Right atrium auricular region (tissue), 2 donors: Measurements from ENCODE around the gene FHIT. TPM values are rescaled to one million over a fixed set of nuclear protein-coding genes. Genes with fewer than 3 reads are reported as not detected.

Experiments used
- DNase-seq: peaks from one replicate; pipeline ENCODE4 v3.0.0-alpha.2; 2019; ENCODE audit warnings: low spot score
- H3K27ac ChIP-seq, 2 donors: fragments of 200-600 bp; sonication (generic); 1 replicate in 1 of 2; 2 replicates in 1 of 2; pipeline ENCODE4 v1.5.1; 2016 to 2019
- H3K27me3 ChIP-seq, 2 donors: fragments of 200-600 bp; sonication (generic); one replicate each; pipeline versions ENCODE4 v1.5.1 to v1.6.0; 2017 to 2019
- H3K36me3 ChIP-seq: fragments of 200-600 bp; sonication (generic); one replicate; pipeline ENCODE4 v1.5.1; 2016
- H3K4me1 ChIP-seq, 2 donors: fragments of 200-600 bp; sonication (generic); one replicate each; pipeline versions ENCODE4 v1.5.1 to v1.6.0; 2017 to 2019
- H3K4me3 ChIP-seq, 2 donors: fragments of 200-600 bp; sonication (generic); 1 replicate in 1 of 2; 2 replicates in 1 of 2; pipeline ENCODE4 v1.5.1; 2017 to 2019; ENCODE audit warnings: mild to moderate bottlenecking in 1 of 2, moderate library complexity in 1 of 2
- H3K9me3 ChIP-seq, 2 donors: fragments of 200-600 bp; sonication (generic); one replicate each; pipeline ENCODE4 v1.5.1; 2019
- CTCF ChIP-seq, 2 donors: fragments of 200-600 bp; sonication (generic); IDR thresholded peaks; one replicate each; pipeline ENCODE4 v1.5.1; 2019; ENCODE audit warnings: antibody characterized with exemption in 2 of 2
- total RNA-seq, 2 donors: library from RNA; depleted of rRNA; stranded (reverse); fragments of >200 nt; gene quantifications; one replicate each; pipeline ENCODE4 v1.1.0, GENCODE V29; 2016

FHIT gene
- total RNA-seq, 2 donors from 2014 or later = 10.4 to 11.0 TPM

GRCh38 chr3:60136601-60137000 is 1114.7 kb downstream of the FHIT start:
- Histone ChIP-seq H3K27ac (no peak overlapping the region), H3K36me3 (no peaks in the 10 kb centered on the region), H3K27me3 (no peaks in the 10 kb centered on the region), H3K4me1 (peaks cover 0 to 14% of the 10 kb centered on the region in 2 donors), H3K9me3 (no peaks in the 10 kb centered on the region), H3K4me3 (no peak overlapping the region)
- no peak for DNase-seq
- no peak for TF ChIP-seq CTCF (IDR thresholded peaks at IDR 0.05)

- Histone ChIP-seq H3K9me3 (no peaks in the 10 kb centered on the region), H3K4me3 (no peak overlapping the region), H3K27ac (no peak overlapping the region), H3K27me3 (no peaks in the 10 kb centered on the region), H3K4me1 (peaks cover 0 to 14% of the 10 kb centered on the region in 2 donors), H3K36me3 (no peaks in the 10 kb centered on the region)
- TF ChIP-seq CTCF (IDR thresholded peaks at IDR 0.05) = no peak
- DNase-seq = no peak
Measured at GRCh38 chr3:60135474-60135873, 1115.8 kb downstream of the FHIT start.

GRCh38 chr3:60133269-60134162 is 1117.7 kb downstream of the FHIT start:
- Histone ChIP-seq H3K27me3 (no peaks in the 10 kb centered on the region), H3K4me1 (peaks cover 0 to 14% of the 10 kb centered on the region in 2 donors), H3K27ac (no peak overlapping the region), H3K4me3 (no peak overlapping the region), H3K9me3 (no peaks in the 10 kb centered on the region), H3K36me3 (no peaks in the 10 kb centered on the region)
- no peak for TF ChIP-seq CTCF (IDR thresholded peaks at IDR 0.05)
- no peak for DNase-seq

GRCh38 chr3:60131618-60132017 is 1119.6 kb downstream of the FHIT start:
- H3K27me3 ChIP-seq = no peaks in the 10 kb centered on the region
- DNase-seq = no peak
- TF ChIP-seq CTCF (IDR thresholded peaks at IDR 0.05) = no peak
- H3K27ac ChIP-seq = no peak overlapping the region
- H3K36me3 ChIP-seq = no peaks in the 10 kb centered on the region
- H3K4me3 ChIP-seq = no peak overlapping the region
- peaks cover 0 to 14% of the 10 kb centered on the region in 2 donors for H3K4me1 ChIP-seq
- H3K9me3 ChIP-seq = no peaks in the 10 kb centered on the region

DNA sequence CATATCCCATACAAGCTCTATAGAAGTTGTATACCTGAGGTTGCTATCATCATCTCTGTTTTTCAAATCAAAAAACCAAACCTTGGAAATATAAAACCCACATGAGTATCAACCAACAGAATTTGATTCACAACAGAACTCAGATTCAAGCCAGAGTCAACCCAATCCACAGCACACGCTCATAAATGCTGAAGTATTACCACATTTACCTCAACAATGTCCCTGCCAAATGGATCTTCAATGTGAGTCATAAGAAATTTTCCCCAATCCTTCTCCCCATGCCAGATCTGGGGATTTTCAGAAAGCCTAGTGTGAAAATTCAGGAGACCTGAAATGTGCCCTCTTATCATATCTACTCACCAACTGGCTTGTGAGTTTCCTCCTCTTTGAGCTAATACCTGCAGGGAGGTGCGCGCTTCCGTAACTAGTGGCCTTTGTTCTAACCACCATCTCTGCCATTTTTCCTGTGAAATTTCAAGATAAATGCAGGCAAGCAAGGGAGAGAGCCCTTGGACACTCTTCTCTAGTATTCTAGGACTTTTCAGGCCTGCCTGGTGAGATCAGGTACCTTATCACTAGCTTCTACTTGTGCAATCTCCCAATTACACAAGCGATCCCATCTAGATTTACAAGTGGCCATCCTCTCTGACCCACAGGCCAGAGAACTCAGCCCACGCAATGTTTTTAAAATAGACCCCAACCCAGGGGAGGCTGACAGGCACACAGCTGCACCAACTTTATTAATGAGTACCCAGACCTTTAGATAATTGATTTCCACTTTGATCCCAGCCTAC is 1124.5 kb downstream of the FHIT start:
- H3K4me3 ChIP-seq = no peak overlapping the region
- no peaks in the 10 kb centered on the region for H3K27me3 ChIP-seq
- H3K9me3 ChIP-seq = no peaks in the 10 kb centered on the region
- H3K4me1 ChIP-seq = no peaks in the 10 kb centered on the region
- H3K36me3 ChIP-seq = no peaks in the 10 kb centered on the region
- DNase-seq = no peak
- TF ChIP-seq CTCF (IDR thresholded peaks at IDR 0.05) = no peak
- no peak overlapping the region for H3K27ac ChIP-seq
